Nephron (organoid): ENCODE data around the gene SLC7A7.

Experiments used
- H3K27ac Mint-ChIP-seq, 3 experiments: 2 replicates each; pipeline ENCODE4 v1.8.0; 2020; ENCODE audit warnings: mixed read lengths in 3 of 3, mild to moderate bottlenecking in 2 of 3, moderate library complexity in 1 of 3
- H3K27me3 Mint-ChIP-seq: 2 replicates; pipeline ENCODE4 v1.8.0; 2021; ENCODE audit warnings: low read depth, mild to moderate bottlenecking, moderate library complexity, mixed read lengths
- H3K36me3 Mint-ChIP-seq: 2 replicates; pipeline ENCODE4 v1.8.0; 2020; ENCODE audit warnings: low read depth, mixed read lengths
- H3K4me1 Mint-ChIP-seq: 2 replicates; pipeline ENCODE4 v1.8.0; 2020; ENCODE audit warnings: mixed read lengths
- H3K4me3 Mint-ChIP-seq, 3 experiments: 2 replicates each; pipeline ENCODE4 v1.8.0; 2020; ENCODE audit warnings: mild to moderate bottlenecking in 3 of 3, mixed read lengths in 3 of 3, moderate library complexity in 2 of 3
- H3K9me3 Mint-ChIP-seq: 2 replicates; pipeline ENCODE4 v1.8.0; 2020; ENCODE audit warnings: mixed read lengths
- TF ChIP-seq, protein P1 (sequence below), 3 experiments: fragments of 200-600 bp; sonication (generic); IDR thresholded peaks; one replicate each; pipeline ENCODE4 v1.5.0; 2021; ENCODE audit warnings: antibody characterized with exemption in 3 of 3; ENCODE audit not compliant: unreplicated experiment in 3 of 3

SLC7A7 gene

DNA sequence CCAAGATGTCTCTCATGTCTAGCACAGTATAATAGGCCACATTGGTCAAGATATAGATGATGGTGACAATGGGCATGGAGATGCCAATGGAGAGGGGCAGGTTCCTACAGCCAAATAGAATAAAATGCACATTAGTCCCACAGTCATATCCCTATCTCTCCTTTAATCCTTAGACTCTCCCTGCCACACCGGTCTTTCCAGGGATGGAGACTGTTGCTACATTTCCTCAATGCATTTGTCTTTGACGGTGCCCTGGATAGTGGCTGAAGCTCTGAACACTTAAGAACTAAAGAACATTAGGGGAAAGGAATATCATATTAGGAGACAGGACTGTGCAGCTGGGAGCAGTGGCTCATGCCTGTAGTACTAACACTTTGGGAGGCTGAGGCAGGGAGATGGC lies 39.0 kb downstream of the SLC7A7 start:
- Mint-ChIP-seq H3K4me1 (peaks cover 5% of the 10 kb centered on the region), H3K36me3 (peaks cover 18% of the 10 kb centered on the region), H3K4me3 (no peak overlapping the region), H3K27me3 (no peaks in the 10 kb centered on the region), H3K9me3 (no peaks in the 10 kb centered on the region), H3K27ac (no peak overlapping the region)
- TF ChIP-seq, protein P1, sequence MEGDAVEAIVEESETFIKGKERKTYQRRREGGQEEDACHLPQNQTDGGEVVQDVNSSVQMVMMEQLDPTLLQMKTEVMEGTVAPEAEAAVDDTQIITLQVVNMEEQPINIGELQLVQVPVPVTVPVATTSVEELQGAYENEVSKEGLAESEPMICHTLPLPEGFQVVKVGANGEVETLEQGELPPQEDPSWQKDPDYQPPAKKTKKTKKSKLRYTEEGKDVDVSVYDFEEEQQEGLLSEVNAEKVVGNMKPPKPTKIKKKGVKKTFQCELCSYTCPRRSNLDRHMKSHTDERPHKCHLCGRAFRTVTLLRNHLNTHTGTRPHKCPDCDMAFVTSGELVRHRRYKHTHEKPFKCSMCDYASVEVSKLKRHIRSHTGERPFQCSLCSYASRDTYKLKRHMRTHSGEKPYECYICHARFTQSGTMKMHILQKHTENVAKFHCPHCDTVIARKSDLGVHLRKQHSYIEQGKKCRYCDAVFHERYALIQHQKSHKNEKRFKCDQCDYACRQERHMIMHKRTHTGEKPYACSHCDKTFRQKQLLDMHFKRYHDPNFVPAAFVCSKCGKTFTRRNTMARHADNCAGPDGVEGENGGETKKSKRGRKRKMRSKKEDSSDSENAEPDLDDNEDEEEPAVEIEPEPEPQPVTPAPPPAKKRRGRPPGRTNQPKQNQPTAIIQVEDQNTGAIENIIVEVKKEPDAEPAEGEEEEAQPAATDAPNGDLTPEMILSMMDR (IDR thresholded peaks at IDR 0.05; ENCODE audit: unreplicated experiment in 3 of 3): no peak

DNA sequence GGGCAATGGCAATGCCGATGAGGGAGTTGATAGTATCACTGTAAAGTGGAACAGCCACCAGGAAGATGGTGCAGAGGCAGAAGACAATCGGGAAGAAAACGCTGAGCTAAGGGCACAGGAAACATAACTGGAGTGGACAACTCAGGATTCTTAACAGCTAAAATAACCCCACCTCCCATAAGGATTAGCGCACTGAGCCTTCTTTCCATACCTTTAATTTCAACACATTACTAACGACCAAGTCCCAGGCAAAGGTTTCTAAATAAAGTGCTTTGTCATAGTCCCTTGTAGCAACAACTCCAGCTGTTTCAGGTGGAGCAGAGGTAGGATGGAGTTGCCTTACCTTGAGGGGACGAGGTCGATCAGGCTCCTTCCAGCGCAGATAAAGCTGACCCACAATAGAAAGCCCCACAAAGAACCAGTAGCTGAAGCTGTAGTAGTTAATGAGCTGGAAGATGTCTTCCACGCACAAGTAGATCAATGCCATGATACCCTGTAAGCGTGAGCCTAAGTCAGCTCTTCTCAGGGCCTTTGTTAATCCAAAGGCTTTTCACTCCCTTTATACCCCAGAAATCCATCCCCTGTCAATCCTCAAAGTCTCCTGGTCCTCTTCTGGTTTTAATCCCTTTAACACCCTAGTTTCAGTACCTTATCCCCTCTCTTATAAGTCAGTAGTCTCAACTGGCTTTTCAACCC lies 41.1 kb downstream of the SLC7A7 start:
- Mint-ChIP-seq H3K27ac (no peak overlapping the region), H3K4me3 (no peak overlapping the region), H3K4me1 (peaks cover 2% of the 10 kb centered on the region), H3K36me3 (peaks cover 38% of the 10 kb centered on the region), H3K27me3 (no peaks in the 10 kb centered on the region), H3K9me3 (no peaks in the 10 kb centered on the region)
- TF ChIP-seq, protein P1 (IDR thresholded peaks at IDR 0.05; ENCODE audit: unreplicated experiment in 3 of 3): no peak

DNA sequence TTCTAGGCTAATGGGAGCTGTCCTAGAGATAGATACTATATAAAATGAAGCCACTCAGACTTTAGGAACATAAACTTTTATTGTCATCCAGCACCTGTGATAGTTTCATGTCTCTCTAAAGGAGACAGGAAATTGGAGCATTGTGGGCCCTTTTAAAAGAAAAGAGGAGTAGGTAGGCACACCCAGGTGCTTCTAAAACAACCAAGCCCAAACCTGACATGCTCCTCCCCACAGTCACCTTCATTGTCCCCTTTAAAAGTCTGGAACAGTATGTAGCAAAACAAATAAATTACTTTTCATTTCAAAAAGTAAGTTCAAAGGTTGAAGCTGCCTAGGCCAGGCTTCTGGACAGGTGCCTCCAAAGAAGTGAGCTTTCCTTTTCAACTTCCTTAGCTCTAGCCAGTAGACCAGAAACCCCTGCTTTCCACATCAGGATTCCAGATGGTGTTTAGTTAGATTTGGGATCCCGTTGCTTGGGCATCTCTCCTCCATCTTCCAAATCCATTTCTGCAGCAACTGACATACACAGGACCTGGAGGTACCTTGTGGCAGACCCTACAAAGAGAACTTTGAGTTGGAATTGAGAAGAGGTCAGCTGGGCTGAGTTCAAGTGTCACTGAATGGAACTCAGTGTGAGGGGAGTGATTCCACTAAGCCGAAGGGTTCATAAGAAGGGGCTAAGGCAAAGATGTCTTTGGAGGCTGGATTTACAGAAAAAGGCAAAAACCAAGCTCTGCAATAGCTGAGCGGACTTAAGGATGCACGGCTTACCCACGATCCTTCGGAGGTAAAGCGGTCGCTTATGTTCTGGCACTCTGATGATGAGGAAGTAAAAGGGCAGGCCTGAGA lies 41.8 kb downstream of the SLC7A7 start:
- TF ChIP-seq, protein P1 (IDR thresholded peaks at IDR 0.05; ENCODE audit: unreplicated experiment in 3 of 3): no peak
- no peak overlapping the region for H3K4me3 Mint-ChIP-seq
- peaks cover 7% of the 10 kb centered on the region for H3K4me1 Mint-ChIP-seq
- no peaks in the 10 kb centered on the region for H3K9me3 Mint-ChIP-seq
- no peak overlapping the region for H3K27ac Mint-ChIP-seq
- H3K36me3 Mint-ChIP-seq: peaks cover 44% of the 10 kb centered on the region
- H3K27me3 Mint-ChIP-seq: no peaks in the 10 kb centered on the region

DNA sequence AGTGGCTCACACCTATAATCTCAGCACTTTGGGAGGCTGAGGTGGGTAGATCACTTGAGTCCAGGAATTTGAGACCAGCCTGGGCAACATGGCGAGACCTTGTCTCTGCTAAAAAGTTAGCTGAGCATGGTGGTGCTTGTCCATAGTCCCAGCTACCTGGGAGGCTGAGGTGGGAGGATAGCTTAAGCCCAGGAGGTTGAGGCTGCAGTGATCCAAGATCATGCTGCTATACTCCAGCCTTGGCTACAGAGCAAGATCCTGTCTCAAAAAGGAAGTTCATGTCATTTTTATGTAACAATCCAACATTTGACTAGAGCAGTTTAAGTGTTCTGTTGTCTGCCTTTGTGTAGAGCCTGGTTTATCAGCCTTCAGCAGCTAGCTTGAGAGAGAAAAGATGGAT lies 42.5 kb downstream of the SLC7A7 start:
- Mint-ChIP-seq H3K27ac (no peak overlapping the region), H3K4me1 (peaks cover 14% of the 10 kb centered on the region), H3K4me3 (no peak overlapping the region), H3K9me3 (no peaks in the 10 kb centered on the region), H3K27me3 (no peaks in the 10 kb centered on the region), H3K36me3 (peaks cover 48% of the 10 kb centered on the region)
- TF ChIP-seq, protein P1 (IDR thresholded peaks at IDR 0.05; ENCODE audit: unreplicated experiment in 3 of 3): no peak

- H3K9me3 Mint-ChIP-seq: peaks cover 5% of the 10 kb centered on the region
- TF ChIP-seq, protein P1 (IDR thresholded peaks at IDR 0.05; ENCODE audit: unreplicated experiment in 3 of 3): no peak
- H3K27ac Mint-ChIP-seq: no peak overlapping the region
- peaks cover 28% of the 10 kb centered on the region for H3K4me1 Mint-ChIP-seq
- peaks cover 50% of the 10 kb centered on the region for H3K36me3 Mint-ChIP-seq
- H3K27me3 Mint-ChIP-seq: no peaks in the 10 kb centered on the region
- H3K4me3 Mint-ChIP-seq: peak overlapping the region; percentile 16 to 57 (median 54)
Observed at GRCh38 chr14:22770481-22771187, 44.6 kb downstream of the SLC7A7 start.
